Keratinocyte (primary cell): ENCODE measurements around the gene QRICH2. TPM values are rescaled to one million over a fixed set of nuclear protein-coding genes. Genes with fewer than 3 reads are reported as not detected.
"Not testable (repeated sequence)": the region's sequence is repeated elsewhere in the genome, so short reads cannot be mapped to it uniquely, and the experiment has no call there.

Source experiments
- DNase-seq: peaks from one replicate; pipeline ENCODE4 v3.0.0-alpha.2; 2011; ENCODE audit warnings: low read depth, missing footprints, low spot score
- FAIRE-seq: peaks from 2 replicates; lab custom pipeline; 2011; peaks lifted over from hg19 to GRCh38; lab: Jason Lieb, UNC
- H2AFZ ChIP-seq: 2 replicates; pipeline ENCODE4 v1.6.0; 2012; ENCODE audit warnings: low read length, control low read depth, inconsistent platforms; ENCODE audit not compliant: control insufficient read depth
- H3K27ac ChIP-seq: 2 replicates; pipeline ENCODE4 v1.5.1; 2011; ENCODE audit warnings: low read length; ENCODE audit not compliant: control insufficient read depth, insufficient read depth
- H3K27me3 ChIP-seq: 3 replicates; pipeline ENCODE4 v1.6.0; 2011; ENCODE audit warnings: low read length; ENCODE audit not compliant: control insufficient read depth, insufficient read depth; ENCODE audit errors: extremely low read depth
- H3K36me3 ChIP-seq, 2 experiments: 2 replicates in 1 of 2; 3 replicates in 1 of 2; pipeline ENCODE4 v1.5.1; 2011; ENCODE audit warnings: low read length in 2 of 2, mild to moderate bottlenecking in 1 of 2; ENCODE audit not compliant: control insufficient read depth in 2 of 2, insufficient read depth in 2 of 2; ENCODE audit errors: extremely low read depth in 1 of 2
- H3K4me1 ChIP-seq: 3 replicates; pipeline ENCODE4 v1.5.1; 2011; ENCODE audit warnings: low read length; ENCODE audit not compliant: control insufficient read depth, insufficient read depth; ENCODE audit errors: extremely low read depth
- H3K4me2 ChIP-seq: 3 replicates; pipeline ENCODE4 v1.6.0; 2011; ENCODE audit warnings: low read depth, low read length; ENCODE audit not compliant: control insufficient read depth, insufficient read depth; ENCODE audit errors: extremely low read depth
- H3K4me3 ChIP-seq, 3 experiments: fragments of 200-600 bp in 1 of 3; sonication (generic) in 1 of 3; 2 replicates in 2 of 3; 3 replicates in 1 of 3; pipeline ENCODE4 v1.5.1; 2011 to 2016; ENCODE audit warnings: low read length in 3 of 3, mild to moderate bottlenecking in 3 of 3, control low read depth in 2 of 3, inconsistent platforms in 1 of 3, low read depth in 1 of 3, mixed read lengths in 1 of 3, mixed run types in 1 of 3, moderate library complexity in 1 of 3; ENCODE audit not compliant: control insufficient read depth in 2 of 3, insufficient read depth in 2 of 3; ENCODE audit errors: extremely low read depth in 1 of 3
- H3K79me2 ChIP-seq: 2 replicates; pipeline ENCODE4 v1.6.0; 2012; ENCODE audit warnings: low read length; ENCODE audit not compliant: control insufficient read depth, insufficient read depth
- H3K9ac ChIP-seq: 3 replicates; pipeline ENCODE4 v1.6.0; 2011; ENCODE audit warnings: low read length; ENCODE audit not compliant: control insufficient read depth, insufficient read depth; ENCODE audit errors: extremely low read depth
- H3K9me1 ChIP-seq: 3 replicates; pipeline ENCODE4 v1.6.0; 2011; ENCODE audit warnings: low read length; ENCODE audit not compliant: control insufficient read depth, insufficient read depth; ENCODE audit errors: extremely low read depth
- H3K9me3 ChIP-seq: 2 replicates; pipeline ENCODE4 v1.5.1; 2012; ENCODE audit warnings: low read depth, low read length; ENCODE audit not compliant: control insufficient read depth
- H4K20me1 ChIP-seq: 3 replicates; pipeline ENCODE4 v1.6.0; 2011; ENCODE audit warnings: low read length; ENCODE audit not compliant: control insufficient read depth, insufficient read depth; ENCODE audit errors: extremely low read depth
- EZH2 ChIP-seq: IDR thresholded peaks from one replicate; pipeline ENCODE4 v1.6.1; 2012; ENCODE audit warnings: inconsistent platforms, mild to moderate bottlenecking, low read length, moderate library complexity
- dilution Hi-C: fragments of 300-500 bp; cut with MboI; formaldehyde crosslinking; loops from one replicate; pipeline ENCODE4 v1.7.0; 2020; ENCODE audit warnings: low sequenced_read_pairs; ENCODE audit not compliant: extremely low pct_ligation_motif_present
- polyA plus RNA-seq, 5 experiments: library from polyadenylated mRNA; depleted of rRNA in 3 of 5; stranded (reverse) in 3 of 5; stranded (forward) in 1 of 5; unstranded in 1 of 5; fragments of >200 nt; gene quantifications; 1 replicate in 1 of 5; 2 replicates in 3 of 5; 3 replicates in 1 of 5; pipeline versions ENCODE4 v1.2.1 to v1.2.3, GENCODE V29; 2011 to 2012; ENCODE audit warnings: missing spikeins in 2 of 5, low read depth in 1 of 5, low replicate concordance in 1 of 5
- TF ChIP-seq, protein P1 (sequence below), 3 experiments: IDR thresholded peaks in 1 of 3; conservative IDR thresholded peaks in 1 of 3; optimal IDR thresholded peaks in 1 of 3; 2 replicates in 2 of 3; 3 replicates in 1 of 3; pipeline versions ENCODE3 to v1.5.1; 2011; ENCODE audit warnings: low read length in 3 of 3, mild to moderate bottlenecking in 3 of 3, moderate library complexity in 2 of 3, control low read depth in 1 of 3, inconsistent platforms in 1 of 3; ENCODE audit not compliant: insufficient read depth in 2 of 3; ENCODE audit errors: extremely low read depth in 1 of 3

The QRICH2 gene
- polyA plus RNA-seq, 1 donor (not counting 4 experiments of a cell fraction or from before 2014, with no cell fraction given): 1.6 TPM

GRCh38 chr17:76233588-76234353 is 74.3 kb downstream of the QRICH2 start:
- TF ChIP-seq EZH2: no peak
- TF ChIP-seq, protein P1, sequence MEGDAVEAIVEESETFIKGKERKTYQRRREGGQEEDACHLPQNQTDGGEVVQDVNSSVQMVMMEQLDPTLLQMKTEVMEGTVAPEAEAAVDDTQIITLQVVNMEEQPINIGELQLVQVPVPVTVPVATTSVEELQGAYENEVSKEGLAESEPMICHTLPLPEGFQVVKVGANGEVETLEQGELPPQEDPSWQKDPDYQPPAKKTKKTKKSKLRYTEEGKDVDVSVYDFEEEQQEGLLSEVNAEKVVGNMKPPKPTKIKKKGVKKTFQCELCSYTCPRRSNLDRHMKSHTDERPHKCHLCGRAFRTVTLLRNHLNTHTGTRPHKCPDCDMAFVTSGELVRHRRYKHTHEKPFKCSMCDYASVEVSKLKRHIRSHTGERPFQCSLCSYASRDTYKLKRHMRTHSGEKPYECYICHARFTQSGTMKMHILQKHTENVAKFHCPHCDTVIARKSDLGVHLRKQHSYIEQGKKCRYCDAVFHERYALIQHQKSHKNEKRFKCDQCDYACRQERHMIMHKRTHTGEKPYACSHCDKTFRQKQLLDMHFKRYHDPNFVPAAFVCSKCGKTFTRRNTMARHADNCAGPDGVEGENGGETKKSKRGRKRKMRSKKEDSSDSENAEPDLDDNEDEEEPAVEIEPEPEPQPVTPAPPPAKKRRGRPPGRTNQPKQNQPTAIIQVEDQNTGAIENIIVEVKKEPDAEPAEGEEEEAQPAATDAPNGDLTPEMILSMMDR (optimal IDR thresholded peaks at IDR 0.05 in 1 of 3, IDR thresholded peaks at IDR 0.05 in 1 of 3, conservative IDR thresholded peaks at IDR 0.05 in 1 of 3; ENCODE audit: extremely low read depth in 1 of 3, insufficient read depth in 2 of 3, low read length in 3 of 3): no peak
- DNase-seq (no peak), FAIRE-seq (no peak)
- Histone ChIP-seq H3K9me3 (no peaks in the 10 kb centered on the region), H3K9ac (no peak overlapping the region), H3K27me3 (peaks cover 22% of the 10 kb centered on the region), H2AFZ (no peak overlapping the region), H3K4me1 (no peaks in the 10 kb centered on the region), H3K79me2 (no peaks in the 10 kb centered on the region), H4K20me1 (no peaks in the 10 kb centered on the region), H3K4me3 (no peak overlapping the region), H3K36me3 (no peaks in the 10 kb centered on the region), H3K27ac (no peak overlapping the region), H3K9me1 (no peaks in the 10 kb centered on the region), H3K4me2 (no peak overlapping the region)
- dilution Hi-C loops: no loop called here

DNA sequence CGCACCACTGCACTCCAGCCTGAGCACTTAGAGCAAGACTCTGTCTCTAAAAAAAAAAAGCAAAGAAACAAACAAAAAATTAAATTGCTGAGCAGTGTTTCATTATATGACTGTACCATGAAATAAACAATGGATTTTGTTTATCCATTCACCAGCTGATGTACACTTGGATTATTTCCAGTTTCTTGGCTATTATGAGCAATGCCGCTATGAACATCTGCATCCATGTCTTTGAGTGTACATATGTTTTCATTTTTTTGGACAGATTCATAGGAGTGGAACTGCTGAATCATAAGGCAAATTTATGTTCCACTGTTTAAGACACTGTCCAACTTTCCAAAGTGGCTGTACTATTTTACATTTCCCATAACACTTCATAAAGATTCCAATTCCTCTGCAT is 75.7 kb downstream of the QRICH2 start:
- Histone ChIP-seq H3K4me2 (no peak overlapping the region), H3K79me2 (no peaks in the 10 kb centered on the region), H3K27me3 (peaks cover 11% of the 10 kb centered on the region), H3K4me1 (no peaks in the 10 kb centered on the region), H3K27ac (no peak overlapping the region), H3K9me1 (no peaks in the 10 kb centered on the region), H3K4me3 (no peak overlapping the region), H3K9ac (no peak overlapping the region), H2AFZ (no peak overlapping the region), H3K36me3 (no peaks in the 10 kb centered on the region), H3K9me3 (no peaks in the 10 kb centered on the region), H4K20me1 (no peaks in the 10 kb centered on the region)
- dilution Hi-C loops: no loop called here
- TF ChIP-seq, protein P1 (optimal IDR thresholded peaks at IDR 0.05 in 1 of 3, IDR thresholded peaks at IDR 0.05 in 1 of 3, conservative IDR thresholded peaks at IDR 0.05 in 1 of 3; ENCODE audit: extremely low read depth in 1 of 3, insufficient read depth in 2 of 3, low read length in 3 of 3): no peak
- TF ChIP-seq EZH2: no peak
- DNase-seq: no peak
- FAIRE-seq: no peak

DNA sequence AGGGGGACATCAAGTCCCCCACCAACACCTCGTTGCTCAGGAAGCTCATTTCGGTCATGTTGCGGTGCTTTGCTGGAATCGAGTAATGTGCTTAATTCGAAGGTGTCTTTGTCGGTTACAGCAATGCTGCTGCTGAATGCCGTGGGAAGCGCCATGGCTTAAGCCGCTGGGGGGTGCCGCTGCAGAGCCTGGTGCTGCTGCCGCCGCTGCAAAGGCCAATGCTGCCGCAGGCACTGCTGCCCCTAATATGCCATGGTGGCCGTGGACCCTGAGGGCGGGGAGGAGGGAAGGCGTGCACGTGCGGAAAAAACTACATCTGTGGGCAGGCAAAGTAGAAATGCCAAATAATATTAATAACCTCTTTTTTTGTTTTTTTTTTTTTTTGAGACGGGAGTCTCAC is 81.3 kb downstream of the QRICH2 start:
- H3K36me3 ChIP-seq, H3K79me2 ChIP-seq, H3K4me2 ChIP-seq, FAIRE-seq, H3K9ac ChIP-seq, H3K4me1 ChIP-seq, H3K27ac ChIP-seq, H4K20me1 ChIP-seq, H3K9me3 ChIP-seq, DNase-seq, H3K9me1 ChIP-seq, H2AFZ ChIP-seq, H3K4me3 ChIP-seq, dilution Hi-C loops: not testable (repeated sequence)
- peaks cover 11% of the 10 kb centered on the region for H3K27me3 ChIP-seq
